ENCODE measurements around the gene GOLGB1. TPM values are rescaled to one million over a fixed set of nuclear protein-coding genes. Genes with fewer than 3 reads are reported as not detected.

GOLGB1 gene
- polyA plus RNA-seq, 1 donor from 2014 or later, result 30.2 TPM

- Histone ChIP-seq H3K9ac (ENCODE audit: low read length) (no peak overlapping the region), H3K36me3 (ENCODE audit: insufficient read depth, low read length) (no peaks in the 10 kb centered on the region), H3K4me3 (ENCODE audit: low read length) (no peak overlapping the region), H2AFZ (ENCODE audit: low read depth, low read length) (no peak overlapping the region), H3F3A (ENCODE audit: insufficient read depth, low read length, poor library complexity, severe bottlenecking) (no peaks in the 10 kb centered on the region), H3K79me2 (replicated peaks; ENCODE audit: insufficient read depth, low read length) (no peaks in the 10 kb centered on the region), H4K20me1 (ENCODE audit: insufficient read depth) (no peaks in the 10 kb centered on the region), H3K9me2 (ENCODE audit: insufficient read depth, low read length) (no peaks in the 10 kb centered on the region), H3K4me2 (ENCODE audit: low read length) (no peak overlapping the region), H3K9me3 (ENCODE audit: low read length) (no peaks in the 10 kb centered on the region), H3K27ac (ENCODE audit: low read length) (no peak overlapping the region), H3K27me3 (ENCODE audit: insufficient read depth, low read depth, low read length) (no peaks in the 10 kb centered on the region)
- TF ChIP-seq REST (IDR thresholded peaks at IDR 0.05; ENCODE audit: borderline replicate concordance) (no peak), RAD21 (conservative IDR thresholded peaks at IDR 0.05) (no peak), MXI1 (conservative IDR thresholded peaks at IDR 0.05; ENCODE audit: poor library complexity, severe bottlenecking) (no peak), POLR2AphosphoS5 (IDR thresholded peaks at IDR 0.05) (no peak), SMC3 (conservative IDR thresholded peaks at IDR 0.05; ENCODE audit: poor library complexity) (no peak), EZH2 (IDR thresholded peaks at IDR 0.05; ENCODE audit: borderline replicate concordance, insufficient read depth, low read length, poor library complexity, severe bottlenecking) (no peak), EP300 (conservative IDR thresholded peaks at IDR 0.05; ENCODE audit: poor library complexity, severe bottlenecking) (no peak), TAF1 (IDR thresholded peaks at IDR 0.05; ENCODE audit: low read depth) (no peak)
- TF ChIP-seq, protein P1, sequence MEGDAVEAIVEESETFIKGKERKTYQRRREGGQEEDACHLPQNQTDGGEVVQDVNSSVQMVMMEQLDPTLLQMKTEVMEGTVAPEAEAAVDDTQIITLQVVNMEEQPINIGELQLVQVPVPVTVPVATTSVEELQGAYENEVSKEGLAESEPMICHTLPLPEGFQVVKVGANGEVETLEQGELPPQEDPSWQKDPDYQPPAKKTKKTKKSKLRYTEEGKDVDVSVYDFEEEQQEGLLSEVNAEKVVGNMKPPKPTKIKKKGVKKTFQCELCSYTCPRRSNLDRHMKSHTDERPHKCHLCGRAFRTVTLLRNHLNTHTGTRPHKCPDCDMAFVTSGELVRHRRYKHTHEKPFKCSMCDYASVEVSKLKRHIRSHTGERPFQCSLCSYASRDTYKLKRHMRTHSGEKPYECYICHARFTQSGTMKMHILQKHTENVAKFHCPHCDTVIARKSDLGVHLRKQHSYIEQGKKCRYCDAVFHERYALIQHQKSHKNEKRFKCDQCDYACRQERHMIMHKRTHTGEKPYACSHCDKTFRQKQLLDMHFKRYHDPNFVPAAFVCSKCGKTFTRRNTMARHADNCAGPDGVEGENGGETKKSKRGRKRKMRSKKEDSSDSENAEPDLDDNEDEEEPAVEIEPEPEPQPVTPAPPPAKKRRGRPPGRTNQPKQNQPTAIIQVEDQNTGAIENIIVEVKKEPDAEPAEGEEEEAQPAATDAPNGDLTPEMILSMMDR (IDR thresholded peaks at IDR 0.05; ENCODE audit: poor library complexity, severe bottlenecking), result no peak
Observed at GRCh38 chr3:121757087-121757811, 7.7 kb upstream of the GOLGB1 start.

DNA sequence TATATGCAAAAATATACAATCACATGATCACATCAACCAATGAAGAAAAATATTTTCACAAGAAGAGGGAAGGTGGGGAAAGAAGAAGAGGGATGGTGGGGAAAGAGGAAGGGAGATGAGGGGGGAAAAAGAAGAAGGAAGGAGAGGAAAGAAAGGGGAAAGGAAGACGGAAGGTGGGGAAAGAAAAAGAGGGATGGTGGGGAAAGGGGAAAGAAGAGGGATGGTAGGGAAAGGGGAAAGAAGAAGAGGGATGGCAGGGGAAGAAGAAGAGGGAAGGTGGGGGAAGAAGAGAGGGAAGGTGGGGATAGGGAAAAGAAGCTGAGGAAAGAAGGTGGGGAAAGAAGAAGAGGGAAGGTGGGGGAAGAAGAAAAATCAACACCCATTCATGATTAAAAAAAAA, 3.2 kb upstream of the GOLGB1 start:
- no peak for TF ChIP-seq EZH2 (IDR thresholded peaks at IDR 0.05; ENCODE audit: borderline replicate concordance, insufficient read depth, low read length, poor library complexity, severe bottlenecking)
- TF ChIP-seq MXI1 (conservative IDR thresholded peaks at IDR 0.05; ENCODE audit: poor library complexity, severe bottlenecking), result no peak
- no peak for TF ChIP-seq POLR2AphosphoS5 (IDR thresholded peaks at IDR 0.05)
- TF ChIP-seq EP300 (conservative IDR thresholded peaks at IDR 0.05; ENCODE audit: poor library complexity, severe bottlenecking), result no peak
- TF ChIP-seq RAD21 (conservative IDR thresholded peaks at IDR 0.05), result no peak
- TF ChIP-seq REST (IDR thresholded peaks at IDR 0.05; ENCODE audit: borderline replicate concordance), result no peak
- TF ChIP-seq SMC3 (conservative IDR thresholded peaks at IDR 0.05; ENCODE audit: poor library complexity), result no peak
- TF ChIP-seq, protein P1 (IDR thresholded peaks at IDR 0.05; ENCODE audit: poor library complexity, severe bottlenecking), result no peak
- no peak for TF ChIP-seq TAF1 (IDR thresholded peaks at IDR 0.05; ENCODE audit: low read depth)
- H3K4me2 ChIP-seq (ENCODE audit: low read length), result no peak overlapping the region
- H3K9me2 ChIP-seq (ENCODE audit: insufficient read depth, low read length), result no peaks in the 10 kb centered on the region
- H3K36me3 ChIP-seq (ENCODE audit: insufficient read depth, low read length), result no peaks in the 10 kb centered on the region
- no peak overlapping the region for H3K9ac ChIP-seq (ENCODE audit: low read length)
- no peak overlapping the region for H3K27ac ChIP-seq (ENCODE audit: low read length)
- no peak overlapping the region for H2AFZ ChIP-seq (ENCODE audit: low read depth, low read length)
- no peaks in the 10 kb centered on the region for H4K20me1 ChIP-seq (ENCODE audit: insufficient read depth)
- peaks cover 11% of the 10 kb centered on the region for H3K79me2 ChIP-seq (replicated peaks; ENCODE audit: insufficient read depth, low read length)
- no peak overlapping the region for H3K4me3 ChIP-seq (ENCODE audit: low read length)
- no peaks in the 10 kb centered on the region for H3K27me3 ChIP-seq (ENCODE audit: insufficient read depth, low read depth, low read length)
- H3F3A ChIP-seq (ENCODE audit: insufficient read depth, low read length, poor library complexity, severe bottlenecking), result no peaks in the 10 kb centered on the region
- H3K9me3 ChIP-seq (ENCODE audit: low read length), result no peaks in the 10 kb centered on the region
